GM06990 (cell line): ENCODE results near the gene CCL21.
"Not testable (repeated sequence)": the region's sequence is repeated elsewhere in the genome, so short reads cannot be mapped to it uniquely, and the experiment has no call there.

Experiments used
- DNase-seq: peaks from one replicate; pipeline ENCODE4 v3.0.0-alpha.2; 2011; ENCODE audit not compliant: insufficient read length; ENCODE audit errors: extremely low read depth
- H3K27me3 ChIP-seq: replicated peaks from 2 replicates; pipeline ENCODE4 v1.6.0; 2011; ENCODE audit warnings: low read length; ENCODE audit not compliant: control insufficient read depth, insufficient read depth
- H3K36me3 ChIP-seq: 2 replicates; pipeline ENCODE4 v1.5.1; 2011; ENCODE audit warnings: low read length; ENCODE audit not compliant: control insufficient read depth, insufficient read depth
- H3K4me3 ChIP-seq: replicated peaks from 2 replicates; pipeline ENCODE4 v1.5.1; 2011; ENCODE audit warnings: low read depth, mild to moderate bottlenecking, control low read depth, low read length
- CTCF ChIP-seq: IDR thresholded peaks from 2 replicates; pipeline ENCODE4 v1.5.1; 2011; ENCODE audit warnings: low read length, control low read depth, mild to moderate bottlenecking, inconsistent platforms; ENCODE audit not compliant: insufficient read depth, poor library complexity, severe bottlenecking

Gene CCL21

GRCh38 chr9:34741628-34742027 lies 31.7 kb upstream of the CCL21 start:
- no peak for TF ChIP-seq CTCF
- Histone ChIP-seq H3K27me3 (no peaks in the 10 kb centered on the region), H3K36me3 (no peaks in the 10 kb centered on the region), H3K4me3 (no peak overlapping the region)
- no peak for DNase-seq

GRCh38 chr9:34740176-34740575 lies 30.2 kb upstream of the CCL21 start:
- DNase-seq, H3K27me3 ChIP-seq, H3K36me3 ChIP-seq, H3K4me3 ChIP-seq: not testable (repeated sequence)

- H3K27me3 ChIP-seq = no peaks in the 10 kb centered on the region; the same call in 1 of the 2 replicates
- no peak overlapping the region for H3K4me3 ChIP-seq
- no peaks in the 10 kb centered on the region for H3K36me3 ChIP-seq
- no peak for TF ChIP-seq CTCF
- no peak for DNase-seq
Observed at GRCh38 chr9:34737677-34738260, 27.8 kb upstream of the CCL21 start.

- H3K27me3 ChIP-seq = no peaks in the 10 kb centered on the region; the same call in 1 of the 2 replicates
- TF ChIP-seq CTCF = no peak
- no peak for DNase-seq
- no peak overlapping the region for H3K4me3 ChIP-seq
- no peaks in the 10 kb centered on the region for H3K36me3 ChIP-seq
Observed at GRCh38 chr9:34734720-34735119, 24.8 kb upstream of the CCL21 start.

- DNase-seq = no peak
- Histone ChIP-seq H3K27me3 (no peaks in the 10 kb centered on the region; the same call in 1 of the 2 replicates), H3K36me3 (no peaks in the 10 kb centered on the region), H3K4me3 (no peak overlapping the region)
- TF ChIP-seq CTCF = no peak
Observed at GRCh38 chr9:34732886-34733285, 22.9 kb upstream of the CCL21 start.

GRCh38 chr9:34732478-34732877 lies 22.5 kb upstream of the CCL21 start:
- TF ChIP-seq CTCF = no peak
- H3K4me3 ChIP-seq = no peak overlapping the region
- no peak for DNase-seq

More at GRCh38 chr9:34732478-34732877, 22.5 kb upstream of the CCL21 start:
- H3K36me3 ChIP-seq = no peaks in the 10 kb centered on the region
- no peaks in the 10 kb centered on the region; the same call in 1 of the 2 replicates for H3K27me3 ChIP-seq
